GM11168 (cell line): ENCODE measurements around the gene CLCA4.

Experiments
- in situ Hi-C: fragments of 300-500 bp; cut with MboI; formaldehyde crosslinking; loops from one replicate; pipeline ENCODE4 v1.12.0; 2022; ENCODE audit warnings: low sequenced_read_pairs; ENCODE audit not compliant: unreplicated experiment

The CLCA4 gene

DNA sequence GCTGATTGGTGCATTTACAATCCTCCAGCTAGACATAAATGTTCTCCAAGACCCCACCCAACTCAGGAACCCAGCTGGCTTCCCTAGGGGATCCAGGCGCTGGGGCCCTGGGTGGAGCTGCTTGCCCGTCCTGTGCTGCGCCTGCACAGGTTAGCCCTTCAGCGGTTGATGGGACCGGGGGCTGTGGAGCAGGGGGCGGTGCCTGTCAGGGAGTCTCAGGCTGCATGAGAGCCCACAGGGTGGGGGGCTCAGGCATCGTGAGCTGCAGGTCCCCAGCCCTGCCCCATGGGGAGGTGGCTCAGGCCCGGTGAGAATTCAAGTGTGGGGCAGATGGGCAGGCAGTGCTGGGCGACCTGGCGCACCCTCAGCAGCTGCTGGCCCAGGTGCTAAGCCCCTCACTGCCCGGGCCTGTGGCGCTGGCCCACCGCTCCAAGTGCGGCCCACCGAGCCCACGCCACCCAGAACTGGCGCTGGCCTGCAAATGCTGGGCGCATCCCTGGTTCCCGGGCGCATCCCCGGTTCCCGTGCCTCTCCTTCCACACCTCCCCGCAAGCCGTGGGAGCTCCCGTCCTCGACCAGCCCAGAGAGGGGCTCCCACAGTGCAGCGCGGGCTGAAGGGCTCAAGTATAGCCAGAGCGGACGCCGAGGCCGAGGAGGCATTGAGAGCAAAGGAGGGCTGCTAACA, 23.1 kb upstream of the CLCA4 start:
- in situ Hi-C loops = no loop called here

DNA sequence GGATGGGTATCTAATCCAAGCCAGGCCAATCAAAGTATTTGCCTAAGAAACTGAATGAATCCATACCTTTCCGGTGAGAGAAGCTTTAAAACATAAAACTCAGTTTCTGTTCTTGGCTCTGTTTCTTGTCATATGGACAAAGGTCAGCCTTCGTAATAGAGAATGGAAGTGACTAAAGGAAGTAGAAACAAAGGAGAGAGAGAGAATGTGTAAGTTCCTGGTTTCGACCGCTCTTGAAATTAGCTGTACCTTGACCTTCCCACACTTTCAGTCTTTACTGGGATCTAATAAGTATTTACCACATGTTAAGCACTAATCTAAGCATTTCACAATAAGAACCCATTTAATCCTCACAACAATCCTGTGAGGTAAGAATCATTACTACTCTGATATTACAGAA, 19.6 kb upstream of the CLCA4 start:
- in situ Hi-C loops = no loop called here

DNA sequence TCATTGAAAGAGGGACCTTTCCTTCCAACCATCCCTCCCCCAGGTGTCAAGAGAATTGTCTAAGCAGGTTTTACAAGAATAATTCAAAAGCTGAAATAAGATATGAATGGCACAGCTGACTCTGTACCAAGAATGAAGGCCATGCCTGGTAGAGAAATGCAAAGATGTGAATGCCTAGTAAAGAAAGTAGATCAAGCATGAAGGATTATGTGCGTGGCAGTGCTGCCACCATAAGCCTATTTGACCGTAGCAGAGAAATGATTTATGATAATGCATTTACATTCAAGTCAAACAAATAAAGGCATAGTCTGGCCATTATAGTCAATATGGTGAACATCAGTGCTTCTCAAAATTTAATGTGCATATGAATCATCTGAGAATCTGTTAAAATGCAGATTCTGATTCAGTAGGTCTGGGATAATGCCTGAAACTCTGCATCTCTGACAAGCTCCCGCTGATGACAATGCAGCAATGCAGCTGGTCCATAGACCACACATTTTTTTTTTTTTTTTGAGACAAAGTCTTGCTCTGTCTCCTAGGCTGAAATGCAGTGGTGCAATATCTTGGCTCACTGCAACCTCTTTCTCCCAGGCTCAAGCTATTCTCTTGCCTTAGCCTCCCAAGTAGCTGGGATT, 16.6 kb upstream of the CLCA4 start:
- in situ Hi-C loops = no loop called here

DNA sequence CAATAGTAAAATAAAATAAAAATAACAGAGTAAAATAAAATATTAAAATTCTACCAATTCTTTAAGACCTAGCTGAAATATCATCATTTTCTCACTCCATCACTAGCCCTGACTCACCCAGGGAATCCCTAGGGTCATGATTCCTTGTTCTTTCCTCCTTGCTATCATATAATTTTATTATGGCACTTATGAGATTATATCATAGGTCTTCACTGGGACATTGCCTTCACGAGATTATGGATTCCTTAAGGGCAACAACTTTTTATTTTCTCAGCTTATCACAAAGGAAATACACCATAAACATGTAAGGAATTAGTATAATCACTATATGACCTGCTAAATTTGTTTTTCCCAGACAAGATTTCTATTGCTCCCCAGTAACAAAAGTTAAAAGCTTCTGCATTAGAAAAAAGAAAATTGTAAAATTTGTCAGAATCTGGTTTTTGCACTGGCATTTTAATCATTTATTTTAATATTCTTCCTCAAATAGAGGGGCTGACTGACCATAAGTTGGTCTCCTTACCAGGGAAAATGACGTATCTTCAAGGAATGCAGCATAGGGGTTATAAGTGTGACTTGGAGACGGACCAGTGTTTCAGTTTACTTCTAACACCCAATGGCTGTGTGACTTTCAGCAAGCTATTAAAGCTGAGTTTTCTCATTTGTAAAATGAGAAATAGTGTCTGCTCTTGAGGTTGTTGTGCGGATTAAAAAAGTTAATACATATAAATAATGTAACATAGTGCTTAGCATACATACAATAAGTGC, 8.8 kb upstream of the CLCA4 start:
- in situ Hi-C loops = no loop called here

DNA sequence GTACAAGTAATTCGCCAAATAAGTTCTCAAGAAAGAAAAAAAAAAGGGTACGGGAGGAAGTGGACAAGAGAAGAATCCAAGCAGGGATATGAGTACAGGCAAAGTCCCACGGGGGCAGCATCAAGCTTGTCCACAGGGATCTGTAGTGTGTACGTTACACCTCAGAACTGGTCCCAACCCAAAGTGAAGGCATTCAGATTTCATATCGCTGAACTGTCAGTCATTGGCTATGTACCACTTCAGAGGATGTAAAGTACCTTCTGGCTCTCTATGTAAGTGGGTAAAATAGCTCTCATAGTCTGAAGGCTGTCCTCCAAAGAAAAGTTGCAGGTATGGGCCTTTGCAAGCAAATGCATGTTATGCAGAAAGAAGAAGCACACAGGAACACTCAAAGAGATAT, 8.1 kb upstream of the CLCA4 start:
- in situ Hi-C loops = no loop called here

DNA sequence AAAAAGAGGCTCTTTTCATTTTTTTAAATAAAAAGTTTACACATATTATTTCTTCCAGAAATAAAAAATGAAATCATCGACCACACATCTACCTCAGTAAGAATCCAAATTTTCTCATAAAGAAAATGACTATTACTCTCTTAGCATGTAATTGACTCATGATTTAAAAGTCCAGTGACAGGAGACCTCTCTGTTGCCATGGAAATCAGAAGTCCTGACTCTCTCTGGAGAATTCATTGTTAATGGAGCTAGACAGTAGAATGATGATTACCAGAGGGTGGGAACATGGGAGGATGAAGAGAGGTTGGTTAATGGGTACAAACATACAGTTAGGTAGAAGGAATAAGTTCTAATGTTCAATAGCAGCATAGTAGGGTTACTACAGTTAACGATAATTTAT, 5.0 kb upstream of the CLCA4 start:
- in situ Hi-C loops = no loop called here

DNA sequence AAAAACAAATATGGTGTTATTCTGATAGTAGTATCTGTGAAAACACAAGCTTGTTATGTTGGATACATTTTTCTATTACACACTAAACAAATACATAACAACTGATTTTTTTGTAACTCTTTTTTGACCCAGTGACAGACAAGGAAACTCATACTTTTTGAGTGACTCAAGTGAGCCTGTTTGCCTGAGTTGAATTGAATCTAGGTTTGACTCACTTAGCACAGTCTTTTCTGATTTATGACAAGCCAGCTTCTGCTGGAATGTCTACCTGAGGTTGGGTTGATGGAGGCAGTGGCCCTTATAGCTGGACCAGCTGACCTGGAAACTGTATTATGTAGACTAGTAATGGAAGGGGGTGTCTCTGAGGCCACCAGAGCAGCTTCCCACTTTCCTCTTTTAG, 4.2 kb upstream of the CLCA4 start:
- in situ Hi-C loops = no loop called here

DNA sequence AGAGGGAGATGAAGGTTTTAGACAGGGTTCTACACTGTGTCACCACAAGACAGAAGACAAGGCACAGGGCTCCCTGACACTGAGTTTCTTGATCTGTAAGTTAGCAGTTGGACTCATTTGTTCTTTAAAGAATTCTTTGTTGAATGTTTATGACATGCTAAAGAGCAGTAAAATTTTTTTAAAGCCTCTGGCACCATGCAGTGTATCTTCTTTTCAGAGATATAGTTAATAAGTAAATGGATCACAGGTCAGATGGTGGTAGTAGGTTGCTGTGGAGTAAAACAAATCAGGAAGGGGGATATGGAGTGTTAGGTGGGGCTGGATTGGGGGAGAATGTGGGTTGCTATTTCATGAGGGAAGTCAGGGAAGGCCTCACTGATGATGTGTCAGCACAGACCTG, 2.0 kb downstream of the CLCA4 start:
- in situ Hi-C loops = no loop called here

DNA sequence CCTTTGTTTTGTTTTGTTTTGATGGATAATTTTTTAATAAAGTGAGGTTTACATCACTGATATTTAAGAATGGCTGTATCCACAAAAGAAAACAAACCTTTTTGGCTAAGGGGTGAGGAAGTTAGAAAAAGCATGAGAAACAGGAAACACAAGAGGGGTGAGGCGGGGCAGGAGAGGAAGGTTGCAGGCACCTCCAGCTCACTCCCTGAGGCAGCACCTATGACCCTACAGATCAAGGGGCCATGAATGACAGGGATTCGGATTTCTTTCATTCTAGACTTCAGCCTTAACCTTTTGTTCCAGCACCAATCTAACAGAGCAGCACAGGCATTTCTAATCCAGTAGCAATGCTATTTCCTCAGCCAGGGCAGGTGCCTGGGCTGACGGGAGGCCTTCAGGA, 4.4 kb downstream of the CLCA4 start:
- in situ Hi-C loops = no loop called here

DNA sequence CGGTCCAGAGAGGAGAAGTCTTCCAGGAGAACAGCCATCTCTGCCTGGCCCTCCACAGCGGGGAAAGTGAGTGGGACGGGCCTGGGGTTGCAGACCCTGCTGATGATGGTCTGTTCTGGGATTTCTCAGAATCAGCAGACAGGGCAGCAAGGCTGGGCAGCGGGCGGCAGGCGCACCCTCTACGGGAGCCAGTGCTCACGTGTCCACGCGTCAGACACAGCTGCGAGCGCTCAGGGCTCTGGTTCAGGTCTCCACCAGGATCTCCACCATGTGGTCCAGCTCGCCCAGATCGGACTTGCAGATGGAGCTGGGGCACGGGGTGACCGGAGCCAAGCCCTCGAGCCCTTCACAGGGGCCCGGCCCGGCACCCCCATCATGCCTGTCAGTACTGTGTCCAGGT, 5.5 kb downstream of the CLCA4 start:
- in situ Hi-C loops = no loop called here

DNA sequence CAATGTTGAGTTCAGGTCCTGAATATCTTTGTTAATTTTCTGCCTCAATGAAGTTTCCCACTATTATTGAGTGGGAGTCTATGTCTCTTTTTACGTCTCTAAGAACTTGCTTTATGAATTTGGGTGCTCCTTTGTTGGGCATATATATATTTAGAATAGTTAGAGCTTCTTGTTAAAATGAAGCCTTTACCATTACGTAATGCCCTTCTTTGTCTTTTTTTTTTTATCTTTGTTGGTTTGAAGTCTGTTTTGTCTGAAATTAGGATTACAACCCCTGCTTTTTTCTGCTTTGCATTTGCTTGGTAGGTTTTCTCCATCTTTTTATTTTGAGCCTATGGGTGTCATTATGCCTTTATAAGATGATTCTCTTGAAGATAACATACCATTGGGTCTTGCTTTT, 10.9 kb downstream of the CLCA4 start:
- in situ Hi-C loops = no loop called here

DNA sequence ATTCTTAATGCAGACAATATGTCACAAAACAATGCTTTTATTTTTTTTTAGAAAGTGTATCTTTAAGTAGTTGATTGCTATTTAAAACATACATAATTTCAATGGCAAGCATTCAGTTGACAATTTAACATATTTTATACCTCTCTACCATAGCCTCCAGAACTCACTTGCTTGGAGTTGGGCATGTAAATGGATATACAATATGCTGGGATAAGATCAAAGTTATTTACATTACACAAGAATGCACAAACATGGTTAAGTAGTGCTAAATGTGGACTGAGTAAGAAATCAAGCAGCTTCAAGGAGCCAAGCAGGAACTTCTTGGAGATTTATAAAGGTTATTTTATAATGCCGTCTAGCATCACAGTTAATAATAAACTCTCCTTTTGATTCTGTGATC, 17.0 kb downstream of the CLCA4 start:
- in situ Hi-C loops = no loop called here

DNA sequence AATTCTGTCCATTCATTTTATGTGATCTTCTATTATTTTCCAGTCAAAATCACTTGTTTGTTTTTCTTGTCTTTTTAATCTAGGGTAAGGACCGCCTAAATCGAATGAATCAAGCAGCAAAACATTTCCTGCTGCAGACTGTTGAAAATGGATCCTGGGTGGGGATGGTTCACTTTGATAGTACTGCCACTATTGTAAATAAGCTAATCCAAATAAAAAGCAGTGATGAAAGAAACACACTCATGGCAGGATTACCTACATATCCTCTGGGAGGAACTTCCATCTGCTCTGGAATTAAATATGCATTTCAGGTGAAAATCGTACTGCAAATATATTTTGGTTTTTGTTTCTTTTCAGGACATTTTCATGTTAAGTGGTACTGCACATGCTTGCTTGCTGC, 20.5 kb downstream of the CLCA4 start:
- in situ Hi-C loops = no loop called here

DNA sequence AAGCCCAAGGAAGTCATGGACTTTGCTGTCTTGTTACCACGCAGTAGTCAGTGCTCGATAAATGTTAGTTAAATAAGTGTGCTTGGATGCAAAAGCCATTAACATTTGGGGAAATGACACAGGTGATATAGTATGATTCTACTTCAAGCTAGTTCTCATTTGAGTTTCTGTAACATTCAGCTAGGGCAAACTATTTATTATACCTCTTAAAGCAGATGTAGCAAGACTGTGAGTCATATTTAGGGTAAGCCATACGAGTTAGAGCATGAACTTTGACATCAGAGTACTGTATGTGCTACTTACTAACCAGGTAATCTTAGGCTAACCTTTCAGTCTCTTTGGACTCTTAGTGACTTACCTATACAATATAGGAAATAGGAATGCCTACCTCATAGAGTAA, 21.0 kb downstream of the CLCA4 start:
- in situ Hi-C loops = no loop called here

DNA sequence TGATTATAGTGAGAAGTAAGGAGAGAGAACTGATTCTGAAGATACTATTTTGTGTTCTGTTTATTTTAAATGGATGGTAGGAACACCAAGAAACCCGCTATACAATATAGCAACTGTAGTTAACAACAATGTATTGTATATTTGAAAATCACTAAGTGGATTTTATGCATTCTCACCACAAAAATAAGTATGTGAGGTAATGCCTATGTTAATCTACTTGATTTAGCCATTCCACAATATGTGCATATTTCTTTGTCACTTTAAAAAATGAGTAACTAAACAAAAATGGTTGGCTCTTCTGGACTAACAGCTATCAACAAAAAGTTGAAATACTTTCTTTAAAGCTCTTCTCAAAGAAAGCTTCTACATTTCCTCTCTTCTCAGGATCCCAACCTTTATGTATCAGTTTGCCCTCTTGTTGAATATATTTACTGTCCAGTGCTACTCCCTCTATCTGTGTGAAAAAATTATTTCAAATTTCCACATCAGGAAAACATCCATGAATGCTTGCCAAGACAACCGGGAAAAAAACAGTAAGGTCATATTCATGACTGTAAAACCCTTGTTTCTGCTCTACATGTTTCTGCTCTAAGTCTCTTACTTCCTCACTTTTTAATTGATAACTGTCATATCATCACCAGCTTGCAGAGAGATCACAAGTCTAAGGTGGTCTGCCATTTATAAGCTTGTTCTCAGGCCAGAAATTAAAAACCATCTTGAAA, 27.0 kb downstream of the CLCA4 start:
- in situ Hi-C loops = no loop called here

DNA sequence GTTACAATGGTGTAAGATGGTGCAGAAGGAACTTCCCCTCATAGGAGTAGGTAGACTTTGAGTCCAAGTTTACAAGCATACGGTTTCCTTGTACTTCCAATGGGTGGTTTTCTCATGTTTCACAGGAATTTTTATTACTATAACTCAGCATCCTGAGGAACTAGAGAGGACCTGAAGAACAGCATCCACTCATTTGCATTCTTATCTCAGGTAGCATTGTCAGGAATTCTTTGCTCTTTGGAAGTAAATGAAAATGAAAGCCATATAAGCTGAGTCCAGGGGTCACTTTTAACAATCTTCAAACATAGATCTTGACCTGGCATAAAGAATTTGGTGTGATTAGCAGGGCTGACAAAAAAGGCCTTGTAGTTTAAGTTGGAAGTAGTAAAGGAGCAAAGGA, 34.4 kb downstream of the CLCA4 start:
- in situ Hi-C loops = no loop called here

DNA sequence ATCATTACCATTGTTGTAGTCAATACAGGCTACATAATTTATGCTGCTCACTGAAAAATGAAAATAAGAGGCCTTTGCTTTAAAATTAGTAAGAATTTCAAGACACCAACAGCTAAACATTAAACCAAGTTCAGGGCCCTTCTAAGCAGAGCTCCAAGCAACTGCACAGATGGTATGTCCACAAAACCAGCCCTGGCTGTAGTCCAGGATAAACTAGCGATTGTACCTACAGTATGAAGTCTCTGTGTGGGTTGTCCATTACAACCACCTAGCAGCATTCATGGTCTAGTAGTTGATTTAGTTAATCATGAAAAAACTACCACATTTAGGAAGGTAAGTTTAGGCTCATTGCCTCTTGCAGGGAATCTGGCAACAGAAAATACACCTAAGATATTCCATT, 35.3 kb downstream of the CLCA4 start:
- in situ Hi-C loops = no loop called here

DNA sequence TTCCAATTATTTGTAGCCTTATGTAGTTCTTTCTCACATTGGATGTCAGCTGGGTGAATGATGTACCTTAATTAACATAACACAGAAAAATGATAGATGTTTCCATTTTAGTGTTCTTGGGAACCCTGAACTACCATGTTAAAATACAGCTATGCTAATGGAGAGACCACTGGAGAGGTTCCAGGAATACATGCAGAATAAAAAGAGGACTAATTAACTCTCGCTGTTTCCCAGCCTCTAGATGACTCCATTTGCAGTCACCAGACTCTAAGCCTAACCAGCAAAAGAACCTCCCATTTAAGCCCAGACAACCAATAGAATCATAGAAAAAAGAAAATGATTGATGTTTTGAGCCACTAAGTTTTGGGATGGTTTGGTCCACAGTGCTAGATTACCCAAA, 36.2 kb downstream of the CLCA4 start:
- in situ Hi-C loops = no loop called here

DNA sequence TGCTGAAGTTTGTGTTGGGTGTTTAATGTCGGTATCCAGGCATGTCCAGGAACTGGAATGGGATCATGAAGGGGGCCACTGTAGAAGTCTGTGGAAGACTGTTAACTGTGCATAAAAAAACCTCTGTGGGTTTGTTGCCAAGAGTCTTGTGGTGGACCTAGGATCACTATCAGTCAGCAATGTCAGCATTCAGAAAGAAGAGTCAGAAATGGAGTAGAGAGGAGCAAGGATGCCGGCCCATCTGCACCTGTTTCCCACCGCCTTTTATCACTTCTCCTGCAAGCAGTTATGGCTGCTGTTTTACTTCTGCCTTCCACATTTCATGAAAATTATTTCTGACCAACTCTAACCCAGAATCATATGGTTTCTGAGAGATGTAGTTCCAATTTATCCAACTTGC, 36.7 kb downstream of the CLCA4 start:
- in situ Hi-C loops = no loop called here

DNA sequence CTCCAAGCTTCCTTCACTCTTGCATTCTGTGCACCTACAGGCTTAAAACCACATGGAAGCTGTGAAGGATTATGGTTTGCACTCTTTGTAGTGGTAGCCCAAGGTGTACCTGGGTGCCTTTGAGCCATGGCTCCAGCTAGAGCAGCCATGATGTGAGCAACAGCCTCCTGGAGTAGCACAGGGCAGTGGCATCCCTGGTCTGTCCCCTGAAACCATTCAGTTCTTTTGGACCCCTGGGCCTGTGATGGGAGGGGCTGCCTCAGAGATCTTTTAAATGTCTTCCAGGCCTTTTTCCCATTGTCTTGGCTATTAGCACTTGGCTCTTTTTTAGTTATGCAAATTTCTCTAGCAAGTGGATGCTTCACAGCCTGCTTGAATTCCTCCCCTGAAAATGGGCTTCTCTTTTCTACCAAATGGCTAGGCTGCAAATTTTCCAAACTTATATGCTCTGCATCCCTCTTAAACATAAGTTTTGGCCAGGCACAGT, 47.4 kb downstream of the CLCA4 start:
- in situ Hi-C loops = no loop called here

DNA sequence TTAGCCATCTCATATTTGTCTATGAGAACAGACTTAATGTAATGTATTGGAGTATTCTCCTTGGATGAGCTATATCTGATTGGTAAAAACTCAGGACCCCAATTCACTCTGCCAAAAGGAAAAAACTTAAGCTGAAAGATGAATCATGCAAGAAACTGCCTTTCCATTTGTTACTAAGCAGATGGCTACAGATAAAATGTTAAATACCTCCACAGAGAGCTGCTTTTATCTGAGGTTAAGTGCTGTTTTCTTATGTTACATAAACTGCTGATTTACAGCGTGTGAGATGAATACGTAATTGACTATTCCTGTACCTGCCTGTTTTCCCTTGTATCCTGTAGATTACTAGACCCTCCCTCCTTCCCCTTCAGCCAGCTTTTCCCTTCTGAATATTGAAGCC, 49.3 kb downstream of the CLCA4 start:
- in situ Hi-C loops = no loop called here
